Measurements from ENCODE around the gene FER. TPM values are rescaled to one million over a fixed set of nuclear protein-coding genes. Genes with fewer than 3 reads are reported as not detected.

FER gene
- total RNA-seq, 1 donor from 2014 or later: 11.8 TPM

- no peaks in the 10 kb centered on the region for H3K27me3 ChIP-seq
- H3K4me3 ChIP-seq: peak overlapping the region in 1 of 2 donors; percentile 13
- intact Hi-C loops (cut with DNase I): no loop called here
- H3K36me3 ChIP-seq: no peaks in the 10 kb centered on the region
- peak overlapping the region; percentile 64 to 70 for H3K27ac ChIP-seq
- no peaks in the 10 kb centered on the region for H3K9me3 ChIP-seq
- no peak for TF ChIP-seq CTCF (IDR thresholded peaks at IDR 0.05)
- H3K4me1 ChIP-seq: peaks cover 0 to 5% of the 10 kb centered on the region in 2 donors
- DNase-seq (ENCODE audit: low spot score in 2 of 2): peak in 1 of 2 donors; percentile 64
These were observed 358.1 kb downstream of the FER start for GRCh38 chr5:109105631-109106267.

GRCh38 chr5:109111680-109112079, 364.0 kb downstream of the FER start:
- TF ChIP-seq CTCF (IDR thresholded peaks at IDR 0.05): no peak
- no peaks in the 10 kb centered on the region for H3K27me3 ChIP-seq
- H3K9me3 ChIP-seq: no peaks in the 10 kb centered on the region
- intact Hi-C loops (cut with DNase I): no loop called here
- no peak overlapping the region for H3K4me3 ChIP-seq
- no peaks in the 10 kb centered on the region for H3K4me1 ChIP-seq
- DNase-seq (ENCODE audit: low spot score in 2 of 2): no peak
- no peaks in the 10 kb centered on the region for H3K36me3 ChIP-seq
- no peak overlapping the region for H3K27ac ChIP-seq

GRCh38 chr5:109113608-109114007, 365.9 kb downstream of the FER start:
- no peak for TF ChIP-seq CTCF (IDR thresholded peaks at IDR 0.05)
- H3K27me3 ChIP-seq: no peaks in the 10 kb centered on the region
- intact Hi-C loops (cut with DNase I): no loop called here

GRCh38 chr5:109121225-109121624, 373.5 kb downstream of the FER start:
- no peak for TF ChIP-seq CTCF (IDR thresholded peaks at IDR 0.05)
- Histone ChIP-seq H3K4me1 (no peaks in the 10 kb centered on the region), H3K9me3 (peaks cover 0 to 19% of the 10 kb centered on the region in 2 donors), H3K27me3 (no peaks in the 10 kb centered on the region), H3K36me3 (no peaks in the 10 kb centered on the region), H3K27ac (no peak overlapping the region), H3K4me3 (no peak overlapping the region)
- intact Hi-C loops (cut with DNase I): no loop called here
- DNase-seq (ENCODE audit: low spot score in 2 of 2): no peak

More at GRCh38 chr5:109113608-109114007, 365.9 kb downstream of the FER start:
- no peak for DNase-seq (ENCODE audit: low spot score in 2 of 2)
- no peaks in the 10 kb centered on the region for H3K36me3 ChIP-seq
- H3K4me3 ChIP-seq: no peak overlapping the region
- H3K4me1 ChIP-seq: no peaks in the 10 kb centered on the region
- no peak overlapping the region for H3K27ac ChIP-seq
- H3K9me3 ChIP-seq: no peaks in the 10 kb centered on the region

- intact Hi-C loops (cut with DNase I): no loop called here
- Histone ChIP-seq H3K36me3 (no peaks in the 10 kb centered on the region), H3K27ac (no peak overlapping the region), H3K4me3 (no peak overlapping the region), H3K4me1 (no peaks in the 10 kb centered on the region), H3K27me3 (no peaks in the 10 kb centered on the region), H3K9me3 (peaks cover 0 to 5% of the 10 kb centered on the region in 2 donors)
- no peak for TF ChIP-seq CTCF (IDR thresholded peaks at IDR 0.05)
- DNase-seq (ENCODE audit: low spot score in 2 of 2): no peak
These were observed 378.2 kb downstream of the FER start for GRCh38 chr5:109125755-109126429.
